GM18517 (cell line): ENCODE results near the gene LDB2.
"Not testable (repeated sequence)": the region's sequence is repeated elsewhere in the genome, so short reads cannot be mapped to it uniquely, and the experiment has no call there.

Experiments used
- ATAC-seq: cut with Tn5 transposase; IDR thresholded peaks from one replicate; pipeline ENCODE4 v1.9.1; 2021; ENCODE audit warnings: mild to moderate bottlenecking, moderate library complexity; ENCODE audit not compliant: unreplicated experiment

LDB2 gene

DNA sequence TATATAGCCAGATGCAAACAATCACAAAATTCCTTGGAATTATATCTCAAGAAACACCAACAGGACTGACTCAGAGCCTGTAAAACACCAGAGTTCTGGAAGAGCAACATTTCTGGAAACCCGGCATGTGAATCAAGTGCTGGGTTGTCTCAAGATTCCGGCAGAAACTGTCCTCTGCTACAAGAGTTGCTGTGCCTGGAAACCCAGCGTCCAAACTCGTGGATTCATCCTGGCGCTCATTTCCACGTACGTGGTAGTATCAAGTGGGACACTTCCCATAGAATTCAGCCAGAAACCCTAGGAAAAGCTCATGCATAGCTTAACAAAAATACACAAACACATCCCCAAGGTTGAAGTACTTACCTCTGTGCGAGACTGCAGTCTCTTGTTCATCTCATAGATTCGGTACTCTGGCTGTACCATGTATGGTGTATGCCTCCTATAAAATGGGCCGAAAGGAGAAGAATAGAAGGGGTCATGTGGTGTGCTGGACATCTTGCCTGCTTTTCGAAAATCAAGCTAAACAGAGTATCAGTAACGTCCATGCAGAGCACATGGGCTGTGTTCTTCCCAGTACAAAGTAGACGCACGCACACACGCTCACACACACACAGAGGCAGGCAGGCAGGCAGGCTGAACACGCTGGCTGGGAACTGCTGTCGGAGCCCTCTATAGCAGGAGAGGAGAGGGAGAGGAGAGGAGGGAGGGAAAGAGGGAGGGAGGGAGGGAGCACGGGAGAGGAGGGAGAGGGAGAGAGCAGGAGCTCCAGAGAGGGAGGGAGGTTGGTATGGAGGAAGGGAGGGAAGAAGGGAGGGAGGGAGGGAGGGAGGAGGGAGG, at the start of gene LDB2:
Gene LDB2, minus strand, starts transcription at position 655 of the 837 bp plus-strand sequence.
- ATAC-seq = no peak

DNA sequence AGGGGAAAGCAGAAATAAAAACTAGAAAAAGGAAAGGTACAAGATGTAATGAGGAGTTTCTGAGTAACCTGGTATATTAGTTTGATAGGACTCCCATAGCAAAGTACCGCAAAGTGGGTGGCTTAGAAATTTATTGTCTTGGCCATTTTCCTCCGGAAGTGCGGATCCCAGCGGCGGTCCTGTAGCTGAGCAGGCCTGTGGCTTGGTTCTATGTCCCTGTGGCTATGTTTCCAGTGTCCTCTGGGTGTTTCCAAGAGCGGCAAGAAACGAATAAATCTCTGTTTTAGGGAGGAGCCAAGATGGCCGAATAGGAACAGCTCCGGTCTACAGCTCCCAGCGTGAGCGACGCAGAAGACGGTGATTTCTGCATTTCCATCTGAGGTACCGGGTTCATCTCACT, 44.0 kb upstream of the LDB2 start:
- ATAC-seq = no peak

DNA sequence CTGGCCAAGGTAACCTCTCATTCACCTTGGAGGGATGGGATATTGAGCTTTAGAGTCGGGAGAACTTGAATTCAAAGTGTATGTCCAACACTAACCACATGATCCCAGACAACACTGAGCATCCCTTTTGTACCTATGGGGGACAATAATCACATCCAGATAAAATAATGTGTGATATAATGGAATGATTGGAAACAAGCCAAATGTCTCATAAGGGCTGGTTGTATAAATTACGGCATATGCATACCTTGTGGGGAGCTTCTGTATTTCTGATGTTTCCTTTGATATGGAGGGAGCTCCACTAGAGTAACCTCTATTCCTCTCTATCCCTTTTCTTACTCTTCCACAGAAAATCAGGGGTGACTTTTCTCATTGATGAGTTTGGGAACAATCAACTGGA, 40.7 kb upstream of the LDB2 start:
- ATAC-seq = no peak

DNA sequence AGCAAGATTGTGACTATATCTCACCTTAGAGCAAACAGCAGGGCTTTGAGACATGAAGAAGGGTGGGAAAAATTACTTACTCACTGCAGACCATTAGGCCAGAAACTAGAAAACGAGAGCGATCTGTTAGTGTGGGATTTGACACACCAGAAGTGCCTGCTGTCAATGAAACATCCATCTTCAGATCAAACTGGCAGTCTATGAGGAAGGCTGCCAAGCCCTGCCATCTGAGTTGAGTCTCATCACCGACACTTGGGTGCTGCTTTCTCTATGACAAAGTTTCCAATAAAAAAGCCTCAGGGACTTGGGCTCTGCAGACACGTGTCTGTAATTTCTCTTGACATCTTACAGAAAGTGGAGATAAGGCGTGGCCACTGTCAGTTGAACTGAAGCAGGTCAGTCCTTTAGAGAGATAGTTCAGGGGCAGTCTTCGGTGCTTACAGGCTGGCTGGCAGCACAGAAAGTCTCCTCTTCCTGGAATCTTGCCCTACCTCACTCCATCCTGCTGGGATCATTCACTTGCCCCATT, 40.1 kb upstream of the LDB2 start:
- ATAC-seq = no peak

DNA sequence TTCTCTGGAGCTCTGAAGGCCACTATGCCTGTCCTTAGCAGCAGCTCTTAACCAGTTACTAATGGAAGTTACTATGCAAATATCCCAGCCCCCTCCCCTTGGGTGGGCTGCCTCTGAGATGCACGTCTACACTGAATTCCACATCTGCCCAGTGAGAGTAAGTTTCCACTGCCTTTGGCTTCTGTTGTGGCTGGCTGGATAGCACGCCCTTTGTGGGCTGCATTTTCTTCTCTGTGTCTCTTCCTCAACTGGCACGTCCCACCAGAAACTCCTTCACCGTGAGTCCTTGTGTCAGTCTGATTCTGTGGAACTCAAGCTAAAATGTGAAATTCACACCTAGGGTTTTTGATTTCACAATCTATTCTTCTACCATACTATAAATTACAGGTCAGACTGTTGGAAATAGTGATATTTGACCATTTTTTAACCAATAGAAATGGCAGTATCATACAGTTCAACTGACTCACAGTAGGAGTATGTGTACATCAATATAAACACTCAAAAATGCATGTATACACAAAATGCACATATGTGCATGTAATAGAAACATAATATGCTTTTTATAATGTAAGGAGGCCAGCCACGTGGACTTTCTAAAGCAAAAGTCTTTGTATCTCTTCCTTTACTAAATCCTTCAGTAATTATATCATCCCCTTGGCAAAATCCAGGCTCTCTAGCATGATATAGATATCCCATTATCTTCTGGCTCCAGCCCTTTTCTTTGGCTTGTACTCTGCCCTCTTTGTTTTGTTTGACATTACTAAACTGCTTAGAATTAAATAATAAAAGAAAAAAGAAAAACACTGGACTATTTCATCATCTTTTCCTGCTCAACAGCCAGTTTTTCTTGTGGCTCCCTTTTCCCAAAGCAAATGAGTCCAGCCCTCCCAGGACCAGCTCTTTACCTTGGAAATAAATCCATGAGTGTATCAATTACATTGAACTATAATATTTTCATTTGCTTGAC, 33.2 kb upstream of the LDB2 start:
- ATAC-seq = no peak

- ATAC-seq = no peak
Measured at GRCh38 chr4:16926214-16926613, 27.8 kb upstream of the LDB2 start.

GRCh38 chr4:16918716-16919115, 20.3 kb upstream of the LDB2 start:
- ATAC-seq = not testable (repeated sequence)

DNA sequence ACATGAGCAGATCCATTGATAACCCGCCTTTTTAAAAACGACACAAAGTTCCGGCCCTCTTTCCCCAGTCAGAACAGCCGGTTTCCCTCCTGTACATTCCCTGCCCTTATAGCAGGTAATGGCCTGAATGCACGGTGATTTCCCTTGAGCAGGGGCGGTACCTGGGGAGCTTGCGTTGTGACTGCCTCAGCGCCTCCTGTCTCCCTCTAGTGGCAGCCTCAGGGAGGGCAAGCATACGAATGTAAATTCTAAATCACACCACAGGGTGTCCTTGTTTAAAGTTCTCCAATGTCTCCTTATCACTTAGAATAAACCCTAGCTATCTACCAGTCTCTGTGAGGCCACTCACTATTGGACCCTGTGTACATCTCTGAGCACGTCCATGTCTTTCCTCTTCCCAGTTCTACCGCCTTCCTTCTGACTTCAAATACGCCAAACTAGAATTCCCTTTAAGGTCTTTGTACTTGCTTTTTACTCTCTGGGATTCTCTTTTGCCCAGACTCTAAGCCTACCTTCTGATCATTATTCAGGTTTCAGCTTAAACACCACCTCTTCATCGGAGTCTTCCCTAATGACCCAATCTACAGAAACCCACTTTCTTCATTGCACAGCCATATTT, 18.4 kb upstream of the LDB2 start:
- ATAC-seq = peak; percentile 97

DNA sequence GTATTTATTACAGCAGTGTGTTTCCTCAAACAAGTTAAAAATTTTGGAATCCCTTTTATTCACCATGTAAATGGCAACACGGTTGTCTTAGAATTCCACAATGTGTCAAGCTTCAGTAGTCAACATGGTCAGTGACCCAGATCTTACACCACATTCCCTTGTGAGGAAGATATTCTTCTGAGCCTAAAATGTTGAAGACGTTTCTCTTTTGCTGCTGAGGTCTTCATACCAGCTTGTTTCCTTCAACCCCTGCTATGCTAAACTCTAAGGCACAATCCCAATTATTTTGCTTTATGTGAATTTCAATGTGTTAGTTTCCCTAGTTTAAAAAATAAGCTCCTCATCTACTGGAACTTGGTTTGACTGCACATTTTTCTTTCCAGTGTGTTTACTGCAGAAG, 17.6 kb upstream of the LDB2 start:
- no peak for ATAC-seq

GRCh38 chr4:16914208-16914607, 15.8 kb upstream of the LDB2 start:
- no peak for ATAC-seq

DNA sequence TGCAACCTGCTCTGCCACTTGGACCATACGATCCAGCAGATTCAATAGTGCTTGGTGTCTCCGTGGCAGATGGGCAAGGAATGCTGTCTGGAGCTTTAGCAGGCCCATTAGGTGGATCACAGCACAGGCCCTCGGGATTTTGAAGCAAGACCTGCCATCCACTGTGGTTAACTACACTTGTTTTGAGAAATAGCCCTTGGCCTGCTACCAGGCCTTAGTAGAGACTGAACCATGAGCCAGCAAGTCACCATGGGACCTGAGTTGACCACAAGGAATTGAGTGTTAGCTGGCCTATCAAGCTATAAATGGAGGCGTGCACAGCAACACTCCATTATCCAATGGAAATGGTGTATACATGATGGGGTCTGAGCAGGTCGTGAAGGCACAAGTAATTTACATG, 14.5 kb upstream of the LDB2 start:
- no peak for ATAC-seq

DNA sequence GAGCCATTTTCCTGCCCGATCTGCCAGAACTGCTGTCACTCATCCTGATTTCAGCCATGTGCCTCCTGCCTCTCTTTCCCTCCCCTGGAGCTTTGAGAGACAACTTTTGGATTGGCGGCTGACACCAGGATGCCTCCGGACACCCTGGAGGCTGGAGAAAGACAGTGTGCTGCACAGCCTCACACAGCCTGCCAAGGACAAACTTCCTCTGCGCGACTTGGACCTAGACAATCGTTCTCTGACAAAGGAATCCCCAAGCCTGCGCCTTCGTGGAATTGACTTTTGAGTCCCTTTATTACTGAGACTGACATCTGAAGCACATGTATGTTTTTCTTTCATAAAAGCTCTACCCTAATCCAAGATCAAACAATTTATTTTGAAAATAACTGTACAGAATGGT, 10.8 kb upstream of the LDB2 start:
- no peak for ATAC-seq

GRCh38 chr4:16908377-16909021, 10.1 kb upstream of the LDB2 start:
- no peak for ATAC-seq

GRCh38 chr4:16900325-16900724, 1.9 kb upstream of the LDB2 start:
- ATAC-seq = no peak

DNA sequence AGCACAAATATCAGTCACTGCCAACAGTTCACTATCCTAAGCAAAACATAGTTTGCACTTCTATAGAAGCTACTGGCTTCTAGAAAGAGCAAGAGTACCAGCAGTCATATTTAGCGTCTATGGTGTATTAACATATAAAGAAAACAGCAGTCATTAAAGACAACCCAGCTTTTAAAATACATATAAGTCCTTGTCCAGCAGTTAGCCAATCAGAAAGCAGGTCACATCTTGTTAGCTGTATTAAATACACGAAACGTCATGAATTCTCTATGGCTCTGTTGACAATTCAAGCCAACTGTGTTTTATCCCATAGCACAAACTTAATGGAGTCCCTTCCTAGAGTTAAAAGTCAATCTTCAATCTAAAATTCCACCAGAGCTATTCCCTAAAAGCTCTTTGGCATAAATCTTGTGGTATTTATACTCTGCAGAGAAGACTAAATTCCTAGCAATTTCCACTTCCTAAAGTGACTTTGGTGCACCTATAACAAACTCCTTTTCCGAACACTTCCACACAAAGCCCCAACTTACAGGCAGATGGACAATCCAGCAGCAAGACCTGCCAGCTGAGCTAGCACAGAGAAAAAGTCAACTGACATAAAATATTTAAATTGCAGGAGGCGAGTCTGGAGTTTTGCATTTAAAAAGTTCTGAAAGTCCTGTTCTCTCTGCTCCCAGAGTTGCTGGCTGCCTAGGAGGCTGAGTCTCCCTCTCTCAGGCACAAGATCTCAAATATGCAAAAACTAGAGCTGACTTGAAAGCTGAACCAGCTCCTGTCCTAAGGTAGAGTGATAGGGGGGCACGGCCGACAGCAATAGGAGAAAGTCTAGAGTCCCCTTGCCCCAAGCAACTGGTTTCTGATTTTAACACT, 1.3 kb downstream of the LDB2 start:
- ATAC-seq = no peak

- ATAC-seq = no peak
Measured at GRCh38 chr4:16894406-16894805, 4.0 kb downstream of the LDB2 start.

DNA sequence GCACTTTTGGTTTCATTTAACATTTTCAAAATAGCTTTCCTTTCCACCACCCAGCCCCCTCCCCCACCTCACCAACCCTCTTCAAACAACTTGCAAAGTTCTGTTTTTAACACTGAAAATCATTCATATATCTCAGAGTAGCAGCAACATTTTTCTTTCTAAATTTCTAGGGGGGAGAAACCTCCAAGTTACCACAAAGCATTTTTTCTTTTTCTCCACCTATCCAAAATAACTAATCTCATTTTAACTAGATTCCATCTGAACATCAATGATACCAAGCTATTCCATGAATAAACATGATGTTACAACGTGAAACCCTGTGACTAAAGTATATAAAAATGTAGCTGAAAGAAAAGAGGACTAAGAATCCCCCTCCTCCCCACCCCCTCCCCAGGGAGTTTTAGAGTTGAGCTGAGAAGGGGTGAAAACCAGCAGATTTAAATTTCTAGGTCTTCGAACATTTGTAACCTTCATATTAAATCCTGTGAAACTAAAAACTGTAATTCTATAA, 5.2 kb downstream of the LDB2 start:
- ATAC-seq = no peak

- ATAC-seq = no peak
Measured at GRCh38 chr4:16890651-16891050, 7.8 kb downstream of the LDB2 start.

DNA sequence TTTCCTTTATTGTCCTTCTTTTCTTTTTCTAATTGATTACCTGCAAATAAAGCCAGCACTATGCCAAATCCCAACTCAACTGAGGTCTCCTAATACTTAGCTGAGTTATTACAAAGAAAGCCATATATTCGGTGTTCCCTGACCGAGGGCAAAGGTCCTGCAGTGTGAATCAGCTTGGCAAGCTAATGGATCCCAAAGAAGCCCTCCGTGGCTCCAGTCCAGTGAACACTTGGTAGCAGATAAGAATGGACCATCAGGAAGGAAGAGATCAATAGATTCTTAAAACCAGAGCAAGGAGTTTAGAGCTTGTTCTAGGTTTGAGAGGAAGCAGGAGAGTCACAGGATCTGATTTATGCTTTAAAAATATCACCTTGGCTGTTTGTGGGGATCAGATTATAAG, 8.5 kb downstream of the LDB2 start:
- ATAC-seq = no peak

DNA sequence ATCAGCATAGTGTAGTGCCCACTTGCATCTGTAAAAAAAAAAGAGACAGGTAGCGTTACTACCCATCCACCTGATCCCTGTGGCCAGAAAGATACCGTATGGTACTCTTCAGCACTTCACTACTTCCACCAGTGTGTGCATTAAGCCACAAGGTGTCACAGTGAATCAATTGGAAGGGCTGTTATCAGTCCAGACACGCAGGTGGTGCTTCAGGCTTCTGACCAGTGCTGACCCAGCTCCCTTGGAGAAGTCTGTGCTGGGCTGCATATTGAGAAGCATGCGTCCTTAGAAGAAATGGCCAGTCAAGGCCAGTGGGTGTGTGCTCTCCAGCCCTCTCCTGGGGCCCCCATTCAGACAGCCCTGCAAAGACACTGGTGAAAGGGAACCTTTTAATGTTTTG, 10.6 kb downstream of the LDB2 start:
- ATAC-seq = no peak
